ENCODE results near the gene NEURL1. TPM values are rescaled to one million over a fixed set of nuclear protein-coding genes. Genes with fewer than 3 reads are reported as not detected.

Gene NEURL1
- total RNA-seq, 1 experiment from 2014 or later, result 7.9 TPM

- Histone ChIP-seq H3K27me3 (ENCODE audit: control insufficient read depth, insufficient read depth, low read length) (no peaks in the 10 kb centered on the region), H3K4me3 (ENCODE audit: insufficient read depth, low read depth, low read length) (no peak overlapping the region), H3K36me3 (replicated peaks; ENCODE audit: control insufficient read depth, insufficient read depth, low read length) (no peaks in the 10 kb centered on the region)
- peak; percentile 52 for DNase-seq
Observed at GRCh38 chr10:103590744-103591291, 97.3 kb downstream of the NEURL1 start.

- H3K27me3 ChIP-seq (ENCODE audit: control insufficient read depth, insufficient read depth, low read length), result no peaks in the 10 kb centered on the region
- H3K36me3 ChIP-seq (replicated peaks; ENCODE audit: control insufficient read depth, insufficient read depth, low read length), result no peaks in the 10 kb centered on the region
- no peak overlapping the region for H3K4me3 ChIP-seq (ENCODE audit: insufficient read depth, low read depth, low read length)
- peak; percentile 96 for DNase-seq
Observed at GRCh38 chr10:103592186-103593021, 98.9 kb downstream of the NEURL1 start.

- Histone ChIP-seq H3K4me3 (ENCODE audit: insufficient read depth, low read depth, low read length) (no peak overlapping the region), H3K36me3 (replicated peaks; ENCODE audit: control insufficient read depth, insufficient read depth, low read length) (no peaks in the 10 kb centered on the region), H3K27me3 (ENCODE audit: control insufficient read depth, insufficient read depth, low read length) (no peaks in the 10 kb centered on the region)
- DNase-seq, result no peak
Observed at GRCh38 chr10:103593022-103593570, 99.6 kb downstream of the NEURL1 start.

- no peaks in the 10 kb centered on the region; the same call in 1 of the 2 replicates for H3K36me3 ChIP-seq (replicated peaks; ENCODE audit: control insufficient read depth, insufficient read depth, low read length)
- DNase-seq, result no peak
- H3K27me3 ChIP-seq (ENCODE audit: control insufficient read depth, insufficient read depth, low read length), result no peaks in the 10 kb centered on the region
- H3K4me3 ChIP-seq (ENCODE audit: insufficient read depth, low read depth, low read length), result no peak overlapping the region
Observed at GRCh38 chr10:103595933-103596726, 102.6 kb downstream of the NEURL1 start.

GRCh38 chr10:103597003-103597402, 103.5 kb downstream of the NEURL1 start:
- Histone ChIP-seq H3K4me3 (ENCODE audit: insufficient read depth, low read depth, low read length) (no peak overlapping the region), H3K36me3 (replicated peaks; ENCODE audit: control insufficient read depth, insufficient read depth, low read length) (no peaks in the 10 kb centered on the region; the same call in 1 of the 2 replicates), H3K27me3 (ENCODE audit: control insufficient read depth, insufficient read depth, low read length) (no peaks in the 10 kb centered on the region)
- DNase-seq, result no peak

- peak; percentile 94 for DNase-seq
- no peaks in the 10 kb centered on the region; the same call in none of the 2 replicates for H3K36me3 ChIP-seq (replicated peaks; ENCODE audit: control insufficient read depth, insufficient read depth, low read length)
- no peak overlapping the region for H3K4me3 ChIP-seq (ENCODE audit: insufficient read depth, low read depth, low read length)
- H3K27me3 ChIP-seq (ENCODE audit: control insufficient read depth, insufficient read depth, low read length), result no peaks in the 10 kb centered on the region
Observed at GRCh38 chr10:103598654-103599115, 105.2 kb downstream of the NEURL1 start.

- Histone ChIP-seq H3K27me3 (ENCODE audit: control insufficient read depth, insufficient read depth, low read length) (no peaks in the 10 kb centered on the region), H3K36me3 (replicated peaks; ENCODE audit: control insufficient read depth, insufficient read depth, low read length) (no peaks in the 10 kb centered on the region; the same call in none of the 2 replicates), H3K4me3 (ENCODE audit: insufficient read depth, low read depth, low read length) (no peak overlapping the region)
- DNase-seq, result peak; percentile 65
Observed at GRCh38 chr10:103599211-103599610, 105.7 kb downstream of the NEURL1 start.

- Histone ChIP-seq H3K4me3 (ENCODE audit: insufficient read depth, low read depth, low read length) (no peak overlapping the region), H3K27me3 (ENCODE audit: control insufficient read depth, insufficient read depth, low read length) (no peaks in the 10 kb centered on the region), H3K36me3 (replicated peaks; ENCODE audit: control insufficient read depth, insufficient read depth, low read length) (no peaks in the 10 kb centered on the region; the same call in none of the 2 replicates)
- no peak for DNase-seq
Observed at GRCh38 chr10:103599907-103600306, 106.4 kb downstream of the NEURL1 start.

- Histone ChIP-seq H3K27me3 (ENCODE audit: control insufficient read depth, insufficient read depth, low read length) (no peaks in the 10 kb centered on the region), H3K4me3 (ENCODE audit: insufficient read depth, low read depth, low read length) (no peak overlapping the region)
- no peak for DNase-seq
Observed at GRCh38 chr10:103600325-103600724, 106.8 kb downstream of the NEURL1 start.

GRCh38 chr10:103600956-103601569, 107.6 kb downstream of the NEURL1 start:
- DNase-seq, result no peak
- H3K36me3 ChIP-seq (replicated peaks; ENCODE audit: control insufficient read depth, insufficient read depth, low read length), result no peaks in the 10 kb centered on the region; the same call in none of the 2 replicates
- H3K4me3 ChIP-seq (ENCODE audit: insufficient read depth, low read depth, low read length), result no peak overlapping the region
- H3K27me3 ChIP-seq (ENCODE audit: control insufficient read depth, insufficient read depth, low read length), result no peaks in the 10 kb centered on the region

More at GRCh38 chr10:103600325-103600724, 106.8 kb downstream of the NEURL1 start:
- H3K36me3 ChIP-seq (replicated peaks; ENCODE audit: control insufficient read depth, insufficient read depth, low read length), result no peaks in the 10 kb centered on the region; the same call in none of the 2 replicates

- Histone ChIP-seq H3K36me3 (replicated peaks; ENCODE audit: control insufficient read depth, insufficient read depth, low read length) (no peaks in the 10 kb centered on the region; the same call in none of the 2 replicates), H3K4me3 (ENCODE audit: insufficient read depth, low read depth, low read length) (no peak overlapping the region), H3K27me3 (ENCODE audit: control insufficient read depth, insufficient read depth, low read length) (no peaks in the 10 kb centered on the region)
- peak; percentile 59 for DNase-seq
Observed at GRCh38 chr10:103602028-103602851, 108.7 kb downstream of the NEURL1 start.

GRCh38 chr10:103602852-103603155, 109.3 kb downstream of the NEURL1 start:
- no peaks in the 10 kb centered on the region for H3K27me3 ChIP-seq (ENCODE audit: control insufficient read depth, insufficient read depth, low read length)
- DNase-seq, result no peak
- H3K36me3 ChIP-seq (replicated peaks; ENCODE audit: control insufficient read depth, insufficient read depth, low read length), result no peaks in the 10 kb centered on the region; the same call in none of the 2 replicates
- H3K4me3 ChIP-seq (ENCODE audit: insufficient read depth, low read depth, low read length), result no peak overlapping the region

GRCh38 chr10:103603382-103603781, 109.9 kb downstream of the NEURL1 start:
- H3K36me3 ChIP-seq (replicated peaks; ENCODE audit: control insufficient read depth, insufficient read depth, low read length), result no peaks in the 10 kb centered on the region; the same call in none of the 2 replicates
- peak; percentile 51 for DNase-seq
- H3K27me3 ChIP-seq (ENCODE audit: control insufficient read depth, insufficient read depth, low read length), result no peaks in the 10 kb centered on the region
- no peak overlapping the region for H3K4me3 ChIP-seq (ENCODE audit: insufficient read depth, low read depth, low read length)

Measured in H7 (cell line).